Activated naive CD8-positive, alpha-beta T cell treated with anti-CD3 and anti-CD28 coated beads, Interleukin-2, amount 10 ng/mL, durations not matched to agents 7 days and 5 days (primary cell): ENCODE results near the gene GPR15. TPM values are rescaled to one million over a fixed set of nuclear protein-coding genes. Genes with fewer than 3 reads are reported as not detected.

Experiments
- ATAC-seq: fragments of 150-1000 bp; cut with Tn5 transposase; one replicate; pipeline ENCODE4 v1.10.0; 2021; ENCODE audit warnings: low read depth, moderate library complexity
- POLR2A ChIA-PET: fragments of 350-600 bp; sonication (Branson Sonifier 250); formaldehyde crosslinking; loops from one replicate; lab custom pipeline; 2021; ENCODE audit warnings: antibody characterized with exemption; lab: Charles Lee
- DNase-seq: peaks from one replicate; pipeline ENCODE4 v3.0.0; 2021
- H3K27ac Mint-ChIP-seq: one replicate; pipeline ENCODE4 v1.8.0; 2022; ENCODE audit warnings: mild to moderate bottlenecking, mixed read lengths
- H3K27me3 Mint-ChIP-seq: one replicate; pipeline ENCODE4 v1.8.0; 2022; ENCODE audit warnings: mild to moderate bottlenecking, moderate library complexity, mixed read lengths
- H3K36me3 Mint-ChIP-seq: one replicate; pipeline ENCODE4 v1.8.0; 2021; ENCODE audit warnings: mild to moderate bottlenecking, mixed read lengths
- H3K4me1 Mint-ChIP-seq: one replicate; pipeline ENCODE4 v1.8.0; 2021; ENCODE audit warnings: mixed read lengths
- H3K4me3 Mint-ChIP-seq: one replicate; pipeline ENCODE4 v1.8.0; 2022; ENCODE audit warnings: mild to moderate bottlenecking, moderate library complexity, mixed read lengths
- H3K9me3 Mint-ChIP-seq: one replicate; pipeline ENCODE4 v1.8.0; 2021; ENCODE audit warnings: mixed read lengths
- total RNA-seq, 2 experiments: library from RNA; stranded (reverse); gene quantifications; one replicate each; pipeline ENCODE4 v1.2.3, GENCODE V29; 2021

The GPR15 gene
- total RNA-seq, 2 experiments from 2014 or later = 40.6 to 44.1 TPM

DNA sequence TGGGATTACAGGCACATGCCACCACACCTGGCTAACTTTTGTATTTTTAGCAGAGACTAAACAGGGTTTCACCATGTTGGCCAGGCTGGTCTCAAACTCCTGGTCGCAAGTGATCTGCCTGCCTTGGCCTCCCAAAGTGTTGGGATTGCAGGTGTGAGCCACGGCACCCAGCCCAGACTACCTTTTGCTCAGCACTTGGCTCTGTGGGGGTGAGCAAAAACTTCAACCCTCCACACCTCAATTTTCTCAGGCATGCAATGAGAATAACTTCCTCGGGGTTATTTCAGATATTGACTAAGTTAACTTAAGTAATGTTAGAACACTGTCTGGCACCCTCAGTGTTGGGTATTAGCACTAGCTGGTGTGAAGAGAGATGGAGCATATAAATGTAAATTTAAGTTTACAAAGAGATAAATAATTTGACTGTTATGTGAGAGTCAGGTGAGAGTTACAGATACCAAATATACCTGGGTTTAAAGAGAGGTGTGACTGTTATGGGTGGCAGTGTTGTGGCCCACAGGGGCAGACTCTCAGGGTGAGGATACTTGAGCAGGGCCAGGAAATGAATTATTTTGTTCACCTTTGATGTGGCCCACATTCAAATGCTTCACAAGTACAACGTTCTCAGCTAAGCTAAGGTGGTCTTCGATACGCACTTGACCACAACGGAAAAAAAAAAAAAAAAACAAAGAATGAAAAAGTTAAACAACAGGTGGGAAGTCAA is 32.7 kb downstream of the GPR15 start:
- Mint-ChIP-seq H3K36me3 (peaks cover 15% of the 10 kb centered on the region), H3K27me3 (no peaks in the 10 kb centered on the region), H3K27ac (peak overlapping the region; percentile 99), H3K4me3 (peak overlapping the region; percentile 89), H3K4me1 (peaks cover 65% of the 10 kb centered on the region), H3K9me3 (peaks cover 1% of the 10 kb centered on the region)
- POLR2A ChIA-PET = interaction anchor here (0.6 to 5.7 kb wide), 15 partner anchors 8 to 743 kb away, joined by 3 to 75 read pairs (median 9); partner anchors contain the start of genes CLDND1, CPOX and GPR15
- DNase-seq (peak; percentile 51), ATAC-seq (peak; percentile 80)

DNA sequence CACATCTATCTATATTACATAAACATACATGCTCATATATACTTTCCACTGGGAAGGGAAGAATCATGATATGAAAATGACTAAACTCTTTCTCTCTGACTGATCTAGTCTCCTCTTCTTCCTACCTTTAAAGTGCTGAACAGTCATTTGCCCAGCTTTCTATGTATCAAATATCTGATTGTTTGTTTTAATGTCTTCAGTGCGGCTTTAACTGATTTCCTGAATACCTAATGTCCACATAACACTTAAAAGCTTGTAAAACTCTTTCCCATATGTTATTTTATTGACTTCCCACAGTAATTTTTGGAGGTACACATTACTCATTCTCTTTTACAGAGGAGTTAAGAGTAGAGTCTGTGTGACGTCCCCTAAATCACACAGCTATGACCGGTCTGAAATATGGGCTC is 33.5 kb downstream of the GPR15 start:
- Mint-ChIP-seq H3K9me3 (peaks cover 3% of the 10 kb centered on the region), H3K27me3 (no peaks in the 10 kb centered on the region), H3K4me3 (peak overlapping the region; percentile 74), H3K27ac (peak overlapping the region; percentile 88), H3K36me3 (peaks cover 14% of the 10 kb centered on the region), H3K4me1 (peaks cover 67% of the 10 kb centered on the region)
- no peak for ATAC-seq
- POLR2A ChIA-PET = interaction anchor here (0.9 to 5.7 kb wide), 12 partner anchors 10 to 113 kb away, joined by 3 to 75 read pairs (median 10); partner anchors contain the start of genes CLDND1, CPOX and GPR15
- DNase-seq = no peak

DNA sequence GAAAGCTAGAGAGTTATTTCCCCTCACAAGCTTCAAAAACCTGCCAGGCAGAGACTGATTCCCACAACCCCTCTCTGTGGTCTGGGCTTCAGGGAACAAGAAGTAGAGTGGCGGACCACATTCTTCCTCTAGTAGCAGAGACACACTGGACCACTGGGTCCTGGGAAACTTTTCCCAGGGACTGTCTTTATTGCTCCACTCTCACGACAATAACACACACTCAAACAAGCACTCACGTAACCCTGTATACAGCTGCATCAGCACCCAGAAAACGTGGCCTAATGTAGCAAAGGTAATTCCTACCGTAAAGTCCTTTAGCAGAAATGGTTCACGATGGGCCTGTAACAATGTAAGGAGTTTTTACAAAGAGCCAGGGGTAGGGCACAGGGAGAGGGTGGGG is 34.1 kb downstream of the GPR15 start:
- peaks cover 3% of the 10 kb centered on the region for H3K9me3 Mint-ChIP-seq
- no peaks in the 10 kb centered on the region for H3K27me3 Mint-ChIP-seq
- H3K27ac Mint-ChIP-seq = peak overlapping the region; percentile 88
- no peak for DNase-seq
- H3K36me3 Mint-ChIP-seq = peaks cover 14% of the 10 kb centered on the region
- POLR2A ChIA-PET = interaction anchor here (0.9 to 5.7 kb wide), 12 partner anchors 11 to 114 kb away, joined by 3 to 75 read pairs (median 10); partner anchors contain the start of genes CLDND1 and CPOX
- no peak for ATAC-seq
- peaks cover 62% of the 10 kb centered on the region for H3K4me1 Mint-ChIP-seq
- H3K4me3 Mint-ChIP-seq = peak overlapping the region; percentile 74

DNA sequence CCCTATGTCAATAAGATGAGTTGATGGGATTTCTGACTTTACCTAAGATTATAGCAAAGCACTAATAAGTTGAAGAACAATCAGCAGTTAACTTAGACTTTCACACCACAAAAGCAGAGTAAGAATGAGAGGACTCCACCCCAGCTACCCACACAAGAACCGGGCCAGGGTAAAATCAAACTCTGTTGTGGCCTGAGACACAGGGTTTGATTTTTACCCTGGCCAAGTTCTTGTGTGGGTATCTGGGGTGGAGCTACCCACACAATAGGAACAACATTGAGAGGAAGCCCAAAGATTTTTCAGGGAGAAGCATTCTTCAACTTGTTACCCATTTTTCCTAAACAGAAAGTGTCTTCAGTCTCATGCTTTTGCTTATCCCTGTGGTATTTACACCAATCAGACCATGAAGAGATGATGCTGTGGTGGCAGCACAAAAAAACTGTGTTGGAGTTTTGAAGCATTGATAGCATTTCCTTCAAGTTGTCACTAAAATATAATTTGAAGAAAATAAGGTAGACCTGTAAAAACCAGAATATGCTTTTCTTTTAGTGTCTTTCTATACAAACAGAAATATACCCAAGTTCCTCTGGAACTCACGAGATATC is 36.0 kb downstream of the GPR15 start:
- Mint-ChIP-seq H3K4me3 (peak overlapping the region; percentile 67), H3K27me3 (no peaks in the 10 kb centered on the region), H3K27ac (peak overlapping the region; percentile 75), H3K9me3 (peaks cover 3% of the 10 kb centered on the region), H3K36me3 (peaks cover 18% of the 10 kb centered on the region), H3K4me1 (peaks cover 65% of the 10 kb centered on the region)
- POLR2A ChIA-PET = interaction anchor here (1.7 to 5.1 kb wide), 3 partner anchors 13 to 45 kb away, joined by 9 to 74 read pairs (median 23); partner anchors contain the start of genes CLDND1 and CPOX
- ATAC-seq (peak; percentile 24), DNase-seq (no peak)

DNA sequence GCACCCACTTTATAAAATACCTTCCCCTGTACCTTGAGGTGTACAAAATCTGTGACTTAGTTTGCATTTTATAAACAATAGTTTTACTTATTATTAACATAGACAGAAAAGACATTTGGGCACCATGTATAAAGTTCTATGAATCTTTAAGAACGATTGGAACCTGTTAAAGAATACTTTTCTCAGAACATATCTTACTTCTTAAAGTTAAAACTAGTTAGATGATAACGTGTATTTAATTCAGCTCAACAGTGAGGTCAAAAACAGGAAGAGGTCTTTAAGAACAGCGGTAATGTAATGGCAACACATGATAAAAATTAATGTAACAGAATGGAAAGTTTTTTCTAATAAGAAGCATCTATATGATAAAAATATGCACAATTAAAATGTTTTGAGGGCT is 36.6 kb downstream of the GPR15 start:
- ATAC-seq (no peak), DNase-seq (no peak)
- H3K36me3 Mint-ChIP-seq = peaks cover 18% of the 10 kb centered on the region
- POLR2A ChIA-PET = interaction anchor here (1.7 kb wide), 1 partner anchor 46 kb away, joined by 9 read pairs; the partner anchor contains the start of gene CLDND1
- peaks cover 64% of the 10 kb centered on the region for H3K4me1 Mint-ChIP-seq
- H3K27me3 Mint-ChIP-seq = no peaks in the 10 kb centered on the region
- peak overlapping the region; percentile 75 for H3K27ac Mint-ChIP-seq
- H3K9me3 Mint-ChIP-seq = peaks cover 3% of the 10 kb centered on the region
- H3K4me3 Mint-ChIP-seq = peak overlapping the region; percentile 2

DNA sequence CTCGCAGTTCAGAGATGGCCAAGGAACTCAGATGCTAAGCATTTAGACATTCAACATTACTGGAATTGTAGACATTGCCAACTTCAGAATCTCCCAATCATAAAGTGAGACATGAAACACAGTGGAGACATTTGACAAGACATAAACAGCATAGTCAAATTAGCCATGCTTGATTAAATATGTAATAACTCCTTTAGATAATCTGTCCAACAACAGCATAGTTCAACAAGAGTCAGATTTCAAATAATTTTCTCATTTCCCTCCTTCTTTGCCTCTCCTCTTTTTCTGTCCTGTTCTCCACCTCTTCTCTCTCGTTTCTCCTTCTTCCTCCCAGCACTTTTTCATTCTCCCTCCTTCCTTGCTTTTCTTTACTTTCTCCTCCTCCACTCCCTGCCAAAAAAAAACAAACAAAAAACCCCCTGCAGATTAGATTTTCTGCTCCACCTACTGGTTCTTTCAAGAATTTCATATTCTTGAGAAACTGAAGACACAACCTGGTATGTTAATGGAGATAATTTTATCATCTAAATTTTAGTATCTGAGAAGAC is 41.5 kb downstream of the GPR15 start:
- POLR2A ChIA-PET = interaction anchor here (1.6 to 3.8 kb wide), 4 partner anchors 17 to 59 kb away, joined by 4 to 22 read pairs (median 10); partner anchors contain the start of gene CLDND1
- peaks cover 42% of the 10 kb centered on the region for H3K4me1 Mint-ChIP-seq
- H3K27me3 Mint-ChIP-seq = no peaks in the 10 kb centered on the region
- DNase-seq (no peak), ATAC-seq (peak; percentile 37)
- peak overlapping the region; percentile 81 for H3K27ac Mint-ChIP-seq
- peaks cover 38% of the 10 kb centered on the region for H3K36me3 Mint-ChIP-seq
- H3K4me3 Mint-ChIP-seq = peak overlapping the region; percentile 52
- peaks cover 3% of the 10 kb centered on the region for H3K9me3 Mint-ChIP-seq

DNA sequence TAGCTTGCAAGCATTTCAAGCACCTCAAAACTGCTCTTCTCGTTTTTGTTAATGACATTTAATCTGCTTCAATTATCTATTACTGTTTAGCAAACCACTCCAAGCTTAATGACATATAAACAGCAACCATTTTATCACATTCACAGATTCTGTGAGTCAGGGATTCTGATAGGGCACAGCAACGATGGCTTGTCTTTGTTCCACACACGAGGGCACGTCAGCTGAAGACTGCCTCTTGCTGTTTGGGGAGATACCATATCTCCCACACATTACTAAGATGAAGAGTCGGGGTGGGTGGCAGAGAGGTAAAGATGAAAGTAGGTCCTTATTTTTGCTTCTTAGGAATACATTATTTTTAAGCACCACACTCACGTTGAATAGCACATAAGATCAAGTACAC is 42.4 kb downstream of the GPR15 start:
- no peak overlapping the region for H3K4me3 Mint-ChIP-seq
- ATAC-seq = no peak

DNA sequence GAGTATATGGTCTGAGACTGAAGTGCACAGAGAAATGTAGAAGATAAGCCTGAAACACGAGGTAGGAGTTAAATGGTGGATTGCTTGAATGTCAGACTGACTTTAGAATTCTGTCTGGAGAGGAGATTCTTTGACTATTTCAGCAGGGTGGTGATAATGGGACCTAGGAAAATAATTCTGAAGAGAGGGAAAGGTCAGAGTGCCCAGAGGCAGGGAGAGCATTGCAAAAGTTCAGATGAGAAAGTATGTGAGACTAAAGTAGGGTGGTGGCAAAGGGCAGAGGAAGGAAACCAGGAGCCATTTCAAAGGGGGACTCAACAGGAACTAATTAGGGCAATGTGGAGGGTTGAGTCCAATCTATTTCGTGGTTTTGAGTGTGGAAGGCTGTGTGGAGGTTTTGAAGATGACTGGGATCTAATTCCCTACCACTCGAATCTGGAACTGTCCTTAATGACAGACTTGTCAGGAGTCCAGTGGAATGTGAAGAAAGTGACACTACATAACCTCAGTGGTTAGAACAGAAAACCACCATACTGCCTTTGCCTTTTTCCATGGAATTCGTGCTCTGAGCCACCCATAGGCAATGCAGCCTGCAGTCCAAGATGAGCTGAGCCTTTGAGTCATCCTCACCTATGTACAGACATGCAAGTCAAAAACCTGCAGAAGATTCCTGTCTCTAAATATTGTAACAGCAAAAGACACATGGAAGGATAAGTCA is 45.6 kb downstream of the GPR15 start:
- POLR2A ChIA-PET = interaction anchor here (2.4 kb wide), 1 partner anchor 15 kb away, joined by 12 read pairs; the partner anchor contains the start of gene CPOX
- peaks cover 38% of the 10 kb centered on the region for H3K4me1 Mint-ChIP-seq

More for the DNA sequence above, 42.4 kb downstream of the GPR15 start:
- no peaks in the 10 kb centered on the region for H3K27me3 Mint-ChIP-seq
- H3K27ac Mint-ChIP-seq = peak overlapping the region; percentile 66
- peaks cover 2% of the 10 kb centered on the region for H3K9me3 Mint-ChIP-seq
- peaks cover 41% of the 10 kb centered on the region for H3K36me3 Mint-ChIP-seq
- peaks cover 41% of the 10 kb centered on the region for H3K4me1 Mint-ChIP-seq
- POLR2A ChIA-PET = interaction anchor here (0.6 to 0.9 kb wide), 2 partner anchors 51 to 52 kb away, joined by 3 to 4 read pairs; partner anchors contain the start of gene CLDND1
- no peak for DNase-seq

DNA sequence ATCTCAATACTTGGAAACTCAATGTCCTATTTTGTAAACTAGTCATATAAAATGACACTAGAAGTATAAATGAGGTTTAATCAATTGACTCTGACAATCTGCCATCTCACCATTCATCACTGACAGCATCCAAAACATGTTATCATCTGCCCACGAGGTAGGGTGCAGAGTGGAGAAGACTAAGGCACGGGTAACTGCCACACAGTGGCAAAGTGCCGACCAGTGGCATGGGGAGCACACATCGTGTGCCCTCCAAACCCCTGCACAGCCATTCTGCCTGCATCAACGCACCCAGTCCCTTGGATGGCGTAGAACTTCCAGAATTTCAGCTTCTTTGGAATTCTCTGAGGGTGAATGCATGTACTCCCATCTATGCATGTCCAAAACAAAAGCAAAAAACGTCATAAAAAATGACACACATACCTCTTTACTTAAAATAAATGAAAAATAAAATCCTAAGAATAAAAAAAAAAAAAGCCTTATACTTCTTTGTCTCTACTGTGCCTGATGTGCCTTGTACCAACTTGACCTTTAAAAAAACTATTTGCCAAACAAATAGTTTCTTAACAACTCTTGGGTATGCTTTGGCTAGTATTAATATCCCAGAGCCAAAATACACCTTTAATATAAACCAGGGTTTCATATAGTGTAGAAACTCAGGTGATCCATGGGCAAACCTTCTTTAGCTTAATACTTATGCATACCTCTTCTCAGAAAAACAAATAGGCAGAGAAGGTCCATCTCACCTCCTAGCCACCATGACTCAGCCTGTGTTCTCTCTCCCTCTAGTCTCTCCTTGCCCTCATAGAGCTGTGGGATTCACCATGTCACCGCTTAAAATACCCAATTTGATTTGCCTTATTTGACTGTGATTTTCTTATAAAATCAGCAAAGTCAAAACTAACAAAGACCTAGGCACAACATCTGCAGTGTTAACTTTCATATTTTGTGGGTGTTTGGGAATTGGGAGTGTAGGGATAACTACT is 48.9 kb downstream of the GPR15 start:
- Mint-ChIP-seq H3K9me3 (no peaks in the 10 kb centered on the region), H3K4me1 (peaks cover 40% of the 10 kb centered on the region), H3K27ac (no peak overlapping the region), H3K27me3 (no peaks in the 10 kb centered on the region), H3K4me3 (no peak overlapping the region), H3K36me3 (peaks cover 67% of the 10 kb centered on the region)
- POLR2A ChIA-PET = no interaction called here
- no peak for ATAC-seq
- no peak for DNase-seq

More for the DNA sequence above, 45.6 kb downstream of the GPR15 start:
- H3K27ac Mint-ChIP-seq = peak overlapping the region; percentile 59
- peaks cover 50% of the 10 kb centered on the region for H3K36me3 Mint-ChIP-seq
- ATAC-seq (no peak), DNase-seq (no peak)
- H3K27me3 Mint-ChIP-seq = no peaks in the 10 kb centered on the region
- H3K4me3 Mint-ChIP-seq = no peak overlapping the region
- H3K9me3 Mint-ChIP-seq = no peaks in the 10 kb centered on the region

DNA sequence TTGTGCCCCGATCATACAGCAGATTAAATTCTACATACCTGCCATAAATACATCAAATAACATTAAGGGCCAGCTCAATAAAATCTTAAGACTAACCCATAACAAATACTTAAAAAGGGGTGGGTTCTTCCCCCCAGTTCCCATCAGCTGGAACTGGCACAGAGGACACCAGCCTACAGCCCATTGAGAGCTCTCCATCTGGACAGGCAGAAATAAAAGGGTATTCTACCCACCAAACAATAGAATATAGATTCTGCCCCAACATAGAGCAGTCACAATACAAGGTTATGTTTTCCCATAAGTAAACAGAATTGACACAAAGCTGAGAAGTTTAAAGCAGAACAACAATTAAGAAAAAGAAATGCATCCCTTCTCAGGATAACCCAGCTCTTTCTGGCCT is 49.7 kb downstream of the GPR15 start:
- H3K27ac Mint-ChIP-seq = no peak overlapping the region

DNA sequence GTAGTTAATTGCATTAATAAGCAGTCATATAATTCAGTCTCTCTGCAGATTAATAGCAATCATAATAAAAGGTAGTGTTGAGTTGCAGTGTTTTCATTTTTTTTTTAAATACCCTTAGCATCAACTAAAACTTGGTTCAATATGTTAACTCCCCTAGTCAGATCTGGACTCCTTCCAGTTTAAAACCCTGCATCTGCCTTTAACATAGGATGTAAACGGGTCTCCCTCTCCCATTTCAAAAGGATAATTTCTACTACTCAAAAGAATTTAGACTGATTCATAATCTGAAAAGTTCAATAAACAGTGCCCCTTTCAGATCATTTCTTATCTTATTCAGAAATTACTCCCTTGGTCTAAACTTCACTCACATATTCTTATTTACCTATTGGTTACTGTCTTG is 50.3 kb downstream of the GPR15 start:
- no peak overlapping the region for H3K4me3 Mint-ChIP-seq
- H3K36me3 Mint-ChIP-seq = peaks cover 65% of the 10 kb centered on the region
- peaks cover 35% of the 10 kb centered on the region for H3K4me1 Mint-ChIP-seq
- no peaks in the 10 kb centered on the region for H3K9me3 Mint-ChIP-seq
- POLR2A ChIA-PET = interaction anchor here (0.7 kb wide), 1 partner anchor 13 kb away, joined by 3 read pairs; no protein-coding TSS in a partner anchor
- no peaks in the 10 kb centered on the region for H3K27me3 Mint-ChIP-seq
- no peak overlapping the region for H3K27ac Mint-ChIP-seq
- no peak for ATAC-seq
- no peak for DNase-seq

More for the DNA sequence above, 49.7 kb downstream of the GPR15 start:
- no peaks in the 10 kb centered on the region for H3K27me3 Mint-ChIP-seq
- no peaks in the 10 kb centered on the region for H3K9me3 Mint-ChIP-seq
- H3K4me3 Mint-ChIP-seq = no peak overlapping the region
- ATAC-seq = no peak
- DNase-seq = no peak
- H3K4me1 Mint-ChIP-seq = peaks cover 40% of the 10 kb centered on the region
- H3K36me3 Mint-ChIP-seq = peaks cover 68% of the 10 kb centered on the region
- POLR2A ChIA-PET = no interaction called here

DNA sequence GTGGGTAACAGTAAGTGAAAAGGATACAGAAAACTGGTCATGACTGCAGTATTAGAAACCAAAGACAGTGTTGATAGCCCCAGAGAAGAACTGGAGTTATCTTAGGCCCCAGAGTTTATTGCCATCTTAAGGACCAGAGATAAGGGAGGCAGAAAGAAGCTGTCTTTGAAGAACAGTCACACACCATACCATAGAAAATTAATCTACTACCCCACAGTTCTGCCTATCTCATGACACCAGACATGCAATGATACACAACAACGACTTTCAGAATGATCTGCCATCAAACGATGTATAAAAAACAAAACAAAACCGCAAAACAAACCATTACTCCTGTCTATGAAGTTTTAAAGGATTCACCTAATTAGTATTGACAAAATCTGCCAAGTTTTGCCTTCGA is 52.0 kb downstream of the GPR15 start:
- Mint-ChIP-seq H3K27me3 (no peaks in the 10 kb centered on the region), H3K27ac (peak overlapping the region; percentile 6), H3K9me3 (no peaks in the 10 kb centered on the region), H3K4me1 (peaks cover 34% of the 10 kb centered on the region), H3K36me3 (peaks cover 62% of the 10 kb centered on the region), H3K4me3 (no peak overlapping the region)
- ATAC-seq (no peak), DNase-seq (no peak)
- POLR2A ChIA-PET = no interaction called here
